D721Med (cell line): ENCODE measurements around the gene CCDC57.

Source experiments
- DNase-seq: peaks from one replicate; pipeline ENCODE4 v3.0.0; 2011; ENCODE audit warnings: low spot score; ENCODE audit not compliant: insufficient read length
- FAIRE-seq: peaks from 2 replicates; lab custom pipeline; 2011; peaks lifted over from hg19 to GRCh38; lab: Jason Lieb, UNC
- TF ChIP-seq, protein P1 (sequence below): IDR thresholded peaks from 2 replicates; pipeline ENCODE4 v1.5.1; 2012; ENCODE audit warnings: mild to moderate bottlenecking, control low read depth; ENCODE audit not compliant: insufficient read depth; ENCODE audit errors: missing control alignments

CCDC57 gene

DNA sequence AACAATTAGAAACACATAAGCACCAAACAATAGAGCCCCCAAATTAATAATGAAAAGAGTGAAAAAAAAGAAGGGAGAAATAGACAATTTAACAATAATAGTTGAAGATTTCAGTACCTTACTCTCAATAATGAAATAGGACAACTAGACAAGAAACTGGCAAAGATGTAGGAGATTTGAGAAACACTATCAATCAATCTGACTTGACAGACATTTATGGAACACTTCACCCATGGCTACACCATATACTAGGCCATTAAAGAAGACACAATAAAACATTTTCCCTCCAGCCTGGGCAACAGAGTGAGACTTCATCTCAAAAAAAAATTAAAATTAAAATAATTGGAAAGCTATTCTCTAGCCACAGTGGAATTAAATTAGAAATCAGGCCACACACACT, 142.0 kb downstream of the CCDC57 start:
- DNase-seq (no peak), FAIRE-seq (no peak)
- TF ChIP-seq, protein P1, sequence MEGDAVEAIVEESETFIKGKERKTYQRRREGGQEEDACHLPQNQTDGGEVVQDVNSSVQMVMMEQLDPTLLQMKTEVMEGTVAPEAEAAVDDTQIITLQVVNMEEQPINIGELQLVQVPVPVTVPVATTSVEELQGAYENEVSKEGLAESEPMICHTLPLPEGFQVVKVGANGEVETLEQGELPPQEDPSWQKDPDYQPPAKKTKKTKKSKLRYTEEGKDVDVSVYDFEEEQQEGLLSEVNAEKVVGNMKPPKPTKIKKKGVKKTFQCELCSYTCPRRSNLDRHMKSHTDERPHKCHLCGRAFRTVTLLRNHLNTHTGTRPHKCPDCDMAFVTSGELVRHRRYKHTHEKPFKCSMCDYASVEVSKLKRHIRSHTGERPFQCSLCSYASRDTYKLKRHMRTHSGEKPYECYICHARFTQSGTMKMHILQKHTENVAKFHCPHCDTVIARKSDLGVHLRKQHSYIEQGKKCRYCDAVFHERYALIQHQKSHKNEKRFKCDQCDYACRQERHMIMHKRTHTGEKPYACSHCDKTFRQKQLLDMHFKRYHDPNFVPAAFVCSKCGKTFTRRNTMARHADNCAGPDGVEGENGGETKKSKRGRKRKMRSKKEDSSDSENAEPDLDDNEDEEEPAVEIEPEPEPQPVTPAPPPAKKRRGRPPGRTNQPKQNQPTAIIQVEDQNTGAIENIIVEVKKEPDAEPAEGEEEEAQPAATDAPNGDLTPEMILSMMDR, result no peak

- DNase-seq, result peak; percentile 74
- TF ChIP-seq, protein P1, result no peak
- no peak for FAIRE-seq
Measured at GRCh38 chr17:82065638-82066303, 146.9 kb downstream of the CCDC57 start, which contains the start of gene DUS1L. Gene DUS1L (minus strand): TSS chr17:82065804. CDS start chr17:82065059, 745 bp downstream.

GRCh38 chr17:82065193-82065637, 147.4 kb downstream of the CCDC57 start:
- TF ChIP-seq, protein P1, result no peak
- FAIRE-seq, result no peak
- DNase-seq, result no peak

DNA sequence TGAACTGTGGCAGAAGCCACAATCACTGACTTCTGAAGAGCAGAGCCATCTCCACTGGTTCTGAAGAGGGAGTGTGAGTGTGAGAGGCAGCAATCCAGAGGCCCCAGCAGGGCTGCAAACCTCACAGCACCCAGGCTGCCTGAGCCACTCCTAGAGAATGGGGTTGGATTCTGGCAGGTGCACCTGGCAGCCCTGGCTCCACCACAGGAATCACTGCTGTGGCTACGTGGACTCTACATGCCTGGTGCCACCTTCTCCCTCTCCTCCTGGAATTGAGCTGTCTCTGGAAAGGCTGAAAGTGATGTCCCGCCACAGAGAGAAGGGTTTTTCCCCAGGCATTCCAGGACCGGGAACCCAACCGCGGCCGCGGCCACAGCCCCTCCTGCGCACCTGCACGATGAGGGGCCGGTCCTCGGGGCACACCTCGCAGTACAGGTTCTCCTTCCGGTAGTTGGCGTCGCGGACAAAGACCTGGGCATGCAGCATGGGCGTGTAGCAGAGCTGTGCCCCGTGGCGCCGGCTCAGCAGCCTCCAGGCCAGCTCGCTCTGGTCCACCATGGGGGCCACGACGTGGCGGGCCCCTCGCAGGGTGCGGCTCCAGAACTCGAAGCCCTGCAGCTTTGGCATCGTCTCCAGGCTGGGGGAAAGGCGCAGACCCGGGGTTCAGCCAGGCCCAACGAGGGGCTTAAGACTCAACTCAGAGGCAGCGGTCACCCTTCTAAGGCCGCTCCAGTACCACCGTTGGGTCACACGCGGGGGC, 148.0 kb downstream of the CCDC57 start:
- FAIRE-seq, result no peak
- TF ChIP-seq, protein P1, result no peak
- DNase-seq, result no peak

DNA sequence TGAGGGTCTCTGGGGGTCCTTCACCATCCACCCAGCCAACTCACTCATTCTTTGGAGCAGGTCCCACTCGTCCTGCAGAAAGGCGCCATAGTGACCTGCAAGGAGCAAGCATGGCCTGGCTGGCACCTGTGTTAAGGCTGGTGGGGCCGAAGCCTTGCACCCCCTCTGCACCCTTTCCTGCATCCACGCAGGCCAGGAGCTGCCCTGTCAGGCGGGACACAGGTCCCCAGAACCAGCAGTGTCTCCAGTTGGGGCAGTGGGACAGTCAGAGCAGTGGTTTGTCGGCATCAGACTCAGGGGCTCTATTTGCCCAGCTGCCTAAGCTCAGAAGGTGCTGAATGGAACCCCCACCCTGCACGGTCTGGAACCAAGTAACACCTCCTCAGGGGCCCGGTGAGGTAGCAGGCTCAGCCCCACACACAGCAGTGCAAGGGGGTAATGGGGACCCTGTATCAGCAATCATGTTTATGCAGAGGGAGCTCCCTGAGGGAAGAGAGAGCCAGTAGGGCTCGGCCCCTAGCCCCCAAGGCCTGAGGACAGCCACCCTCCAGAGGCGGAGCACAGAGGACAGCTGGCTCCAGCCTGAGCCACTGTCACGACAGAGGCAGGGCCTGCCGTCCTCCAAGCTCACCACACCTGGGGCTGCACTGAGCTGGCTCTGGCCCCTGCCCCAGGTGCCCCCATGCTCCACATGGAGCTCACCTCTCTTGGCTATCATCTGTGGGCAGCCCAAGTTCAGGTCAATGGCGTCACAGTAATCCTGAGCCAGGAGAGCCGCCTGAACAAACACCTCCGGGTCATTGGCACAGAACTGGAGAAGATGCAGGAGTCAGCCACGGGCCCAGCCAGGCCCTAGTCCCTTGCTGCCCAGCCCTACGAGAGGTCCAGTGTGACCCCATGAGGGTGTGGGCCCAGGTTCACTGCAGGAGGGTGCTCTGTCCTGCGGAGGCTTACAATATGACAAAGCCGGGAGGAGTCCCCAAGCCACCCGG, 148.9 kb downstream of the CCDC57 start:
- no peak for DNase-seq
- no peak for FAIRE-seq
- TF ChIP-seq, protein P1, result no peak

GRCh38 chr17:82062984-82063368, 149.7 kb downstream of the CCDC57 start:
- TF ChIP-seq, protein P1, result no peak
- FAIRE-seq (no peak), DNase-seq (no peak)
